Measurements from ENCODE around the gene KRTAP5-2.

KRTAP5-2 gene

GRCh38 chr11:1560649-1561251, 37.3 kb downstream of the KRTAP5-2 start:
- Histone ChIP-seq H3K36me3 (replicated peaks; ENCODE audit: insufficient read depth, low read length) (no peaks in the 10 kb centered on the region), H2AFZ (ENCODE audit: low read length) (no peak overlapping the region), H3K9me3 (replicated peaks; ENCODE audit: insufficient read depth, low read length) (no peaks in the 10 kb centered on the region), H3K4me3 (ENCODE audit: low read length) (no peak overlapping the region), H3K4me2 (ENCODE audit: low read depth, low read length) (no peak overlapping the region), H3K4me1 (ENCODE audit: low read length) (no peaks in the 10 kb centered on the region), H3K9ac (ENCODE audit: low read length) (no peak overlapping the region), H4K20me1 (ENCODE audit: insufficient read depth, low read length) (no peaks in the 10 kb centered on the region), H3K79me2 (ENCODE audit: low read length) (no peaks in the 10 kb centered on the region), H3K27me3 (replicated peaks; ENCODE audit: insufficient read depth, low read length) (peaks cover 64% of the 10 kb centered on the region), H3K9me2 (replicated peaks; ENCODE audit: insufficient read depth, low read length) (no peaks in the 10 kb centered on the region), H3K27ac (ENCODE audit: low read length) (no peak overlapping the region), H3F3A (ENCODE audit: insufficient read depth, low read length) (no peaks in the 10 kb centered on the region)
- TF ChIP-seq CTCF (IDR thresholded peaks at IDR 0.05; ENCODE audit: low read length) (no peak), EZH2phosphoT487 (IDR thresholded peaks at IDR 0.05; ENCODE audit: low read length) (no peak), EZH2 (optimal IDR thresholded peaks at IDR 0.05; ENCODE audit: low read depth, low read length) (no peak)
- DNase-seq = no peak

GRCh38 chr11:1560002-1560648, 38.0 kb downstream of the KRTAP5-2 start:
- Histone ChIP-seq H3K9me2 (replicated peaks; ENCODE audit: insufficient read depth, low read length) (no peaks in the 10 kb centered on the region), H3K9me3 (replicated peaks; ENCODE audit: insufficient read depth, low read length) (no peaks in the 10 kb centered on the region), H3K4me3 (ENCODE audit: low read length) (no peak overlapping the region), H3K79me2 (ENCODE audit: low read length) (no peaks in the 10 kb centered on the region), H3K4me2 (ENCODE audit: low read depth, low read length) (no peak overlapping the region), H2AFZ (ENCODE audit: low read length) (no peak overlapping the region), H3F3A (ENCODE audit: insufficient read depth, low read length) (no peaks in the 10 kb centered on the region), H4K20me1 (ENCODE audit: insufficient read depth, low read length) (no peaks in the 10 kb centered on the region), H3K27ac (ENCODE audit: low read length) (no peak overlapping the region), H3K9ac (ENCODE audit: low read length) (no peak overlapping the region), H3K36me3 (replicated peaks; ENCODE audit: insufficient read depth, low read length) (no peaks in the 10 kb centered on the region), H3K4me1 (ENCODE audit: low read length) (no peaks in the 10 kb centered on the region), H3K27me3 (replicated peaks; ENCODE audit: insufficient read depth, low read length) (peaks cover 61% of the 10 kb centered on the region)
- TF ChIP-seq EZH2 (optimal IDR thresholded peaks at IDR 0.05; ENCODE audit: low read depth, low read length) = no peak
- DNase-seq = no peak

GRCh38 chr11:1559111-1559951, 38.8 kb downstream of the KRTAP5-2 start:
- Histone ChIP-seq H3F3A (ENCODE audit: insufficient read depth, low read length) (no peaks in the 10 kb centered on the region), H3K4me2 (ENCODE audit: low read depth, low read length) (no peak overlapping the region), H3K36me3 (replicated peaks; ENCODE audit: insufficient read depth, low read length) (no peaks in the 10 kb centered on the region), H3K79me2 (ENCODE audit: low read length) (no peaks in the 10 kb centered on the region), H3K27ac (ENCODE audit: low read length) (no peak overlapping the region), H3K4me1 (ENCODE audit: low read length) (no peaks in the 10 kb centered on the region), H3K27me3 (replicated peaks; ENCODE audit: insufficient read depth, low read length) (peaks cover 60% of the 10 kb centered on the region), H3K9me3 (replicated peaks; ENCODE audit: insufficient read depth, low read length) (no peaks in the 10 kb centered on the region), H3K9ac (ENCODE audit: low read length) (no peak overlapping the region), H3K4me3 (ENCODE audit: low read length) (no peak overlapping the region), H2AFZ (ENCODE audit: low read length) (no peak overlapping the region), H4K20me1 (ENCODE audit: insufficient read depth, low read length) (no peaks in the 10 kb centered on the region), H3K9me2 (replicated peaks; ENCODE audit: insufficient read depth, low read length) (no peaks in the 10 kb centered on the region)
- no peak for DNase-seq
- TF ChIP-seq EZH2 (optimal IDR thresholded peaks at IDR 0.05; ENCODE audit: low read depth, low read length) = no peak

- no peak overlapping the region for H3K27ac ChIP-seq (ENCODE audit: low read length)
- peaks cover 60% of the 10 kb centered on the region for H3K27me3 ChIP-seq (replicated peaks; ENCODE audit: insufficient read depth, low read length)
- no peaks in the 10 kb centered on the region for H3K9me2 ChIP-seq (replicated peaks; ENCODE audit: insufficient read depth, low read length)
- no peaks in the 10 kb centered on the region for H3K79me2 ChIP-seq (ENCODE audit: low read length)
- DNase-seq = no peak
- no peak overlapping the region for H3K4me3 ChIP-seq (ENCODE audit: low read length)
- TF ChIP-seq CTCF (IDR thresholded peaks at IDR 0.05; ENCODE audit: low read length) (no peak), EZH2phosphoT487 (IDR thresholded peaks at IDR 0.05; ENCODE audit: low read length) (no peak), EZH2 (optimal IDR thresholded peaks at IDR 0.05; ENCODE audit: low read depth, low read length) (no peak)
- H4K20me1 ChIP-seq (ENCODE audit: insufficient read depth, low read length) = no peaks in the 10 kb centered on the region
- no peaks in the 10 kb centered on the region for H3K9me3 ChIP-seq (replicated peaks; ENCODE audit: insufficient read depth, low read length)
- H3K9ac ChIP-seq (ENCODE audit: low read length) = no peak overlapping the region
- H3F3A ChIP-seq (ENCODE audit: insufficient read depth, low read length) = no peaks in the 10 kb centered on the region
- no peaks in the 10 kb centered on the region for H3K36me3 ChIP-seq (replicated peaks; ENCODE audit: insufficient read depth, low read length)
- H2AFZ ChIP-seq (ENCODE audit: low read length) = no peak overlapping the region
- H3K4me1 ChIP-seq (ENCODE audit: low read length) = no peaks in the 10 kb centered on the region
- no peak overlapping the region for H3K4me2 ChIP-seq (ENCODE audit: low read depth, low read length)
Measured at GRCh38 chr11:1558775-1559110, 39.4 kb downstream of the KRTAP5-2 start.

Data from MM.1S (cell line).